ENCODE results near the gene STS.

The STS gene

GRCh38 chrX:7131621-7132020 lies 15.9 kb upstream of the STS start:
- H3K4me2 ChIP-seq (ENCODE audit: insufficient read depth, low read length): no peak overlapping the region
- 0 out of 2 replicates have a peak overlapping the region, but pooled peaks have one; percentile 16 for H3K27ac ChIP-seq (ENCODE audit: low read length)
- no peak overlapping the region for H3K9ac ChIP-seq (ENCODE audit: low read depth, low read length)
- no peak overlapping the region for H2AFZ ChIP-seq (ENCODE audit: low read depth, low read length)
- no peaks in the 10 kb centered on the region for H3K27me3 ChIP-seq (ENCODE audit: insufficient read depth, low read length, poor library complexity)
- H3K4me3 ChIP-seq (ENCODE audit: low read depth in 1 of 2, low read length in 2 of 2): no peak overlapping the region
- ATAC-seq (ENCODE audit: insufficient read depth, low read depth) (no peak), DNase-seq (no peak)
- peaks cover 36% of the 10 kb centered on the region for H3K4me1 ChIP-seq (ENCODE audit: insufficient read depth, low read length)
- H4K20me1 ChIP-seq (ENCODE audit: insufficient read depth, low read length): peaks cover 9% of the 10 kb centered on the region; the same call in 1 of the 2 replicates
- H3K79me2 ChIP-seq (ENCODE audit: insufficient read depth, low read length): peaks cover 99% of the 10 kb centered on the region
- no peaks in the 10 kb centered on the region for H3K9me3 ChIP-seq (ENCODE audit: insufficient read depth, low read length, severe bottlenecking)
- peaks cover 30% of the 10 kb centered on the region for H3K36me3 ChIP-seq (ENCODE audit: insufficient read depth, low read length)
- no peak for TF ChIP-seq CTCF (IDR thresholded peaks at IDR 0.05; ENCODE audit: borderline replicate concordance, extremely low read depth, low read length, poor library complexity, severe bottlenecking)
- no peak for TF ChIP-seq EZH2 (IDR thresholded peaks at IDR 0.05; ENCODE audit: borderline replicate concordance, low read depth, low read length, severe bottlenecking)

GRCh38 chrX:7132335-7133049 lies 15.0 kb upstream of the STS start:
- peaks cover 26% of the 10 kb centered on the region for H3K36me3 ChIP-seq (ENCODE audit: insufficient read depth, low read length)
- H2AFZ ChIP-seq (ENCODE audit: low read depth, low read length): no peak overlapping the region
- peak; percentile 78 for ATAC-seq (ENCODE audit: insufficient read depth, low read depth)
- no peak for TF ChIP-seq EZH2 (IDR thresholded peaks at IDR 0.05; ENCODE audit: borderline replicate concordance, low read depth, low read length, severe bottlenecking)
- TF ChIP-seq CTCF (IDR thresholded peaks at IDR 0.05; ENCODE audit: borderline replicate concordance, extremely low read depth, low read length, poor library complexity, severe bottlenecking): peak; percentile 48
- H3K4me3 ChIP-seq (ENCODE audit: low read depth in 1 of 2, low read length in 2 of 2): no peak overlapping the region
- DNase-seq: peak; percentile 37
- peaks cover 37% of the 10 kb centered on the region for H3K4me1 ChIP-seq (ENCODE audit: insufficient read depth, low read length)
- H3K9me3 ChIP-seq (ENCODE audit: insufficient read depth, low read length, severe bottlenecking): no peaks in the 10 kb centered on the region
- no peak overlapping the region for H3K9ac ChIP-seq (ENCODE audit: low read depth, low read length)
- H3K27me3 ChIP-seq (ENCODE audit: insufficient read depth, low read length, poor library complexity): no peaks in the 10 kb centered on the region
- H3K79me2 ChIP-seq (ENCODE audit: insufficient read depth, low read length): peaks cover 98% of the 10 kb centered on the region
- peaks cover 9% of the 10 kb centered on the region; the same call in 1 of the 2 replicates for H4K20me1 ChIP-seq (ENCODE audit: insufficient read depth, low read length)
- H3K27ac ChIP-seq (ENCODE audit: low read length): peak overlapping the region; percentile 65
- no peak overlapping the region; the same call in 1 of the 2 replicates for H3K4me2 ChIP-seq (ENCODE audit: insufficient read depth, low read length)

GRCh38 chrX:7133050-7133440 lies 14.5 kb upstream of the STS start:
- TF ChIP-seq CTCF (IDR thresholded peaks at IDR 0.05; ENCODE audit: borderline replicate concordance, extremely low read depth, low read length, poor library complexity, severe bottlenecking) (no peak), EZH2 (IDR thresholded peaks at IDR 0.05; ENCODE audit: borderline replicate concordance, low read depth, low read length, severe bottlenecking) (no peak)
- H3K4me2 ChIP-seq (ENCODE audit: insufficient read depth, low read length): no peak overlapping the region
- H4K20me1 ChIP-seq (ENCODE audit: insufficient read depth, low read length): peaks cover 9% of the 10 kb centered on the region; the same call in 1 of the 2 replicates
- H3K27me3 ChIP-seq (ENCODE audit: insufficient read depth, low read length, poor library complexity): no peaks in the 10 kb centered on the region
- no peak overlapping the region for H3K4me3 ChIP-seq (ENCODE audit: low read depth in 1 of 2, low read length in 2 of 2)
- H3K36me3 ChIP-seq (ENCODE audit: insufficient read depth, low read length): peaks cover 29% of the 10 kb centered on the region
- peak; percentile 41; the same call in 1 of the 3 replicates for ATAC-seq (ENCODE audit: insufficient read depth, low read depth)
- peaks cover 99% of the 10 kb centered on the region for H3K79me2 ChIP-seq (ENCODE audit: insufficient read depth, low read length)
- peak overlapping the region; percentile 65 for H3K27ac ChIP-seq (ENCODE audit: low read length)
- no peak overlapping the region for H2AFZ ChIP-seq (ENCODE audit: low read depth, low read length)
- peaks cover 42% of the 10 kb centered on the region for H3K4me1 ChIP-seq (ENCODE audit: insufficient read depth, low read length)
- DNase-seq: no peak
- H3K9ac ChIP-seq (ENCODE audit: low read depth, low read length): no peak overlapping the region
- no peaks in the 10 kb centered on the region for H3K9me3 ChIP-seq (ENCODE audit: insufficient read depth, low read length, severe bottlenecking)

Data from DND-41 (cell line).